CD4-positive, alpha-beta T cell treated with Interleukin-6 for 4 hours (primary cell): Measurements from ENCODE around the gene PNMA8C.
"Not testable (repeated sequence)": the region's sequence is repeated elsewhere in the genome, so short reads cannot be mapped to it uniquely, and the experiment has no call there.

Experiments used
- DNase-seq: peaks from one replicate; pipeline ENCODE4 v3.0.0-alpha.2; 2020; ENCODE audit warnings: mixed read lengths

PNMA8C gene

DNA sequence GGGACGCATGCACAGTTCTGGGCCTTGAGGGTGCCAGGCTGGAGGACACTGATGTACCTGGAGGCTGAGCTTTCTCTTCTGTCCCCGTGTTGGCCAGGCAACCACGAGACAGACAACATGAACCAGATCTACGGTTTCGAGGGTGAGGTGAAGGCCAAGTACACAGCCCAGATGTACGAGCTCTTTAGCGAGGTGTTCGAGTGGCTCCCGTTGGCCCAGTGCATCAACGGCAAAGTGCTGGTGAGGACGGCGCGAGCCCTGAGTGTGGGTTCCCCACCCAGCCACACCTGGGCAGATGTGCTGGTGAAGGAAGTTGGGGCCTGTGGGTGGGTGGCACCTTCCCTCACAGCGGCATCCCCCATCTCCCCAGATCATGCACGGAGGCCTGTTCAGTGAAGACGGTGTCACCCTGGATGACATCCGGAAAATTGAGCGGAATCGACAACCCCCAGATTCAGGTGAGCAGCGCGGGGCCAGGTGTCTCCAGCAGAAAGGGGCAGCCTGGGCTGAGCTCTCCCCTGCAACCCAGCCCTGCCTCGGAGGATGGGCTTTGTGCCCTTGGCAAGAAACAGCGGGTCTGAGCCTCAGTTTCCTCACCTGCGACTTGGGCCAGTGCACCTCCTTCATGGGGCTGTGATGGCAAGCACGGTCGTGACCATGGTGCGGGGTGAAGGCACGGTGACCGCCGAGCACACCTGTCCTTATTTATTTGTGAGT lies 41.6 kb downstream of the PNMA8C start:
- DNase-seq, result no peak

DNA sequence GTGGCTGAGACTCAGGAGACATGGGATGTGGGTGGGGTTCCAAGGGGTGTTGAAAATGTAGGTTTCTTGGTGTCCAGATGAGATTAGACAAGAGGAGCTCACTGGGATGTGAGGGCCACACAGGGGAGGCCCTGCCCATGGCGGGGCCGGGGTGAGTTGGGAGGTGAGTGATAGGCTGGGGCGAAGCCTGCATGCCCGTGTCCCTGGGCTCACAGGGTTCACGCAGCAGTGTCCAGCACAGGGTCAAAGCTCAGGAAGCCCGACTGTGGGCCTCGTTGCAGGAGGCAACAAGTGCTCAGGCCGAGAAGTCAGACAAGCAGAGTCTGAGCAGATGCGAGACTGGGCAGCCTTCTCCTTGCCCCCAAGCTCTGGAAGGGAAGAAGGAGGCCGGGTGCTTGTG lies 42.6 kb downstream of the PNMA8C start:
- DNase-seq, result no peak

- DNase-seq, result no peak
These were observed 43.1 kb downstream of the PNMA8C start for GRCh38 chr19:46385636-46386035.

DNA sequence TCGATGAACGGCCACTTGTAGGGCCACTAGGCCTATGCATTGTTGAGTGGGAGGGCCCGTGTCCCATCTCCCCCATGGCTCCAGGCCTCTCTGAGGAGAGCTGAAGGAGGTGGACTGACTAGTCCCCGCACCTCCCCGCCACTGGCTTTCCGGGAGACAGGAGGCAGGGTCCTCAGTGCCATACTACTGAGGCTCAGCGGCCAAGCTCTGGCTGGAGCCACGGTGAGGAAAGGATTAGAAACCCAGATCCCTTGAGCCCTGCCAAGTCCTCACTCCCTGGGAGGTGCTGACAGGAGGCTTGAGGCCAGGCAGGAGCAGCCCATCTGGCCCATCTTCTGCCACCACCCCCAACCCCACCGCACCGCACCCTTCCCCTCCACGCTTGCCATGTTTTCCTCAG lies 44.3 kb downstream of the PNMA8C start:
- DNase-seq, result no peak

DNA sequence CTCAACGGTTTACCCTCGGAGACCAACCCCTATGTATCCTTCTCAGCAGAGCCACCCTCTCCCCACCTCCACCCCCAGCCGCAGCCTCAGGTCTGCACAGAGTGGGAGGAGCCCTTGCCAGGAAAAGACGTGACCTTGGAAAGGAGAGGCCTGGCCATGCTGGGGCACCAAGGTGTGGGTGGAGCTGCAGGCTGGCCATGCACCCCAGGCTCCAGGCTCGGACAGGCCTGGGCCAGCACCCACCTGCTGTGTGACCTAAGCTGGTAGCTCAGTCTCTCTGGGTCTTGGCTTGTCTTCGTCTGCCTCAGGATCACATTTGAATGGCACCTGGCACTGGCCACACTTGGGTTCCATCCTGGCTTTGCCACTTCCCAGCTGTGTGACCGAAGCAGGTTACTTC lies 44.9 kb downstream of the PNMA8C start:
- no peak for DNase-seq

DNA sequence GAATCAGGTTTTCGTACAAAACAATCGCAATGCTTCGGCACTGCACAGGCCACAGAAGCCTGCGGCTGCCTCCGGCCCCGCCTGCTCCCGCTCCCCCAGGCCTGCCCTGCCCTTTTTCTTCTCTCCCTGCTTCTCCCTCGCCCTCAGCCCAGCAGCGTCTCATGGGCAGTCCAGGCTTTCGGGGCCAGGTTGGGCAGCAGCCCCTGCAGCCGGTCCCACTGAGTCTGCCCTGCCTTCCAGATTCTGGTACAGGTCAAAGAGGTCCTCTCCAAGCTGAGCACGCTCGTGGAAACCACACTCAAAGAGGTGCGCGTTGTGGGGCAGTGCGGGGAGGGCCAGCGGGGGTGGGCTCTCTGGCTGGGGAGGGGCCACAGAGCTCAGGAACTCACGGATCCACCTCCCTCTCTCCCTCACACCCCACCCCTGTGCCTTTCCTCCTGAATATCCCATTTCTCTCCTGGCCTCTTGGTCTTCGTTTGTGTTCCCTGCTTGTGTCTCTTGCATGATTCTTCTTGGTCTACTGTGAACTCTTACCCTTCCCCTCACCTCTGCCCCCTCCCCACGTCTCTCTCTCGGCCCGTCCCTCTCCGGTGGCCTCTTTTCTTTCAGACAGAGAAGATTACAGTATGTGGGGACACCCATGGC lies 45.4 kb downstream of the PNMA8C start:
- DNase-seq, result no peak

DNA sequence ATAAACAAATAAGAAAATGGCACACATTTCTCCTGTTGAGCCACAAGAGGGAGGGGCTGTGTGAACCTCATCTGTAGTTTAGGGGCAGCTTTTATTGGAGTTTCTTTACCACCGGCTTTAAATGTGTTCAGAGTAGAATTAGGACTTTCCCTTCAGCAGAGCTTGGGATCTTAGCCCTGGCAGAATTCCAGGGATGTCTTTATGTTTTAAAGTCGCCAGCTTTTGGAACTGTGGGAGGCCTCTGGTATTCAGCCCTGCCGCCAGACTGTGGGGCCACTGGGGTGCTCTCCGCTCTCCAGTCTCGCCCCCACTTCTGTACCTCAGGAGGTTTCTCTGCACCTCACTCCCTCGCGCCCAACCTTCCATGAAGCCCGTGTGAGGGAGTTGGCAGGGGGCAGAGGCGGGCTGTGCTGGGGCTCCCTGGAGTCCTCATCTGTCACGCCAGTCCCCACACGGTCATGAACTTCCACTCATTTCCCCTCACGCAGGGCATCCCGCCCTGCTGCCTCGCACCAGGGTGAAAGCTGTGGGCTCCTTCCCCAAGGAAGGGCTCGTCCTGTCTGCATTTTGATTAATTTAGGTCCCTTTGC lies 46.9 kb downstream of the PNMA8C start:
- DNase-seq, result no peak

DNA sequence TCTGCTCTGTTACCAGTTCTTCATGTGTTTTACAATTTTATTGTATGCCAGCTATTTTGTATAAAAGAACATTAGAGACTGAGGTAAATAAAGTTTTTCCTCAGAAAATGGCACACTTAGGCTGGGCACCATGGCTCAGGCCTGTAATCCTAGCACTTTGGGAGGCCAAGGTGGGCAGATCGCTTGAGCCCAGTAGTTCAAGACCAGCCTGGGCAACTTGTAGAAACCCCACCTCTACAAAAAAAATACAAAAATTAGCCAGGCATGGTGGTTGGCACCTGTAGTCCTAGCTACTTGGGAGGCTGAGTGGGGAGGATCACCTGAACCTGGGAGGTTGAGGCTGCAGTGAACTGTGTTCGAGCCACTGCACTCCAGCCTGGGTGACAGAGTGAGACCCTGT lies 47.4 kb downstream of the PNMA8C start:
- DNase-seq, result no peak

DNA sequence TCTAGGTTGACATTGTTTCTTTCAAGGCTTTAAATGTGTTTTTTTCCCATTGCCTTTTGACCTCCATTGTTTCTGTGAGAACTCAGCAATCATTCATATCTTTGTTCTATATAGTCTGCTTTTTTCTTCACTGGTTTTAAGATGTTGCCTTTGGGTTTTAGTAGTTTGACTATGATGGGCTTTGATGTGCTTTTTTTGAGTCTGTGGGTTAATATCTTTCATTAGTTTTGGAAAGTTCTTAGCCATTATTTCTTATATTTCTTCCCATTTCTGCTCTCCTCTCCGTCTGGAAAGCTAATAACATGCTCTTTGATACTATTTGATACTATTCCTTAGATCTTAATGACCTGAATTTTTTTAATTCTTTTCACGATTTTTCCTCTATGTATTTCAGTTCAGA lies 48.0 kb downstream of the PNMA8C start:
- DNase-seq, result no peak

GRCh38 chr19:46378268-46378667 lies 50.5 kb downstream of the PNMA8C start:
- DNase-seq, result no peak

GRCh38 chr19:46376241-46377153 lies 52.2 kb downstream of the PNMA8C start:
- no peak for DNase-seq

DNA sequence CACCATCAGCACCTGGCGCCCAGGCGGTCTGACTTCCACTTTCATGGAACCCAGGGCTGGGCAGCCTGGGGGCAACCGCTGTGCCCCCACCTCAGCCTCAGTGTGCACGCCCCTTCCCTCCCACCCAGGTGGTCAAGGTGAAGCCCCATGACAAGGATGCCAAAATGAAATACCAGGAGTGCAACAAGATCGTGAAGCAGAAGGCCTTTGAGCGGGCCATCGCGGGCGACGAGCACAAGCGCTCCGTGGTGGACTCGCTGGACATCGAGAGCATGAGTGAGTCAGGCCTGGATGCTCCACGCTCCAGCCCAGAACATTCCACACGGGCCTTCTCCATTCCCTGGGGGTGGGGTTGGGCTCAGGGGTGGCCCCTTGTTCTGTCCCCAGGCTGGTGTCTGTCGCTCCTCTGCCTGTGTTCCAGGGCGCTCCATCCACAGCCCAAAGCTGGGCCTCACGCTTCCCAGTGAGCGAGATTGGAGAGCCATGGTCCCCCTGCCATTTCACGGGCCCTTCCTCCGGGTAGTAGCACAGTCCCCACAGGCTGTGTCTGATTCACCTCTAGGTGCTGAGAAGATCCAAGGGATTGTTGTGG lies 53.2 kb downstream of the PNMA8C start:
- DNase-seq, result not testable (repeated sequence)
